ENCODE results near the gene AQP1. TPM values are rescaled to one million over a fixed set of nuclear protein-coding genes. Genes with fewer than 3 reads are reported as not detected.

AQP1 gene
- polyA plus RNA-seq, 2 of the 4 experiments (the other 2 are of a cell fraction), result 0.49 to 0.58 TPM

GRCh38 chr7:30968747-30969603, 57.3 kb downstream of the AQP1 start (continued):
- no peak for TF ChIP-seq REST (IDR thresholded peaks at IDR 0.05)
- no peak for TF ChIP-seq RAD21 (conservative IDR thresholded peaks at IDR 0.05 in 1 of 2, IDR thresholded peaks at IDR 0.05 in 1 of 2)
- no peak for TF ChIP-seq MYC (IDR thresholded peaks at IDR 0.05; ENCODE audit: borderline replicate concordance, low read length)
- no peak for TF ChIP-seq MAX (IDR thresholded peaks at IDR 0.05)
- no peak for TF ChIP-seq POLR2A (IDR thresholded peaks at IDR 0.05; ENCODE audit: low read length)
- TF ChIP-seq CBX2 (IDR thresholded peaks at IDR 0.05; ENCODE audit: borderline replicate concordance, low read depth), result no peak

- Histone ChIP-seq H3K4me2 (no peak overlapping the region), H3K4me3 (no peak overlapping the region), H3K9me3 (no peaks in the 10 kb centered on the region), H3K27ac (no peak overlapping the region), H3K4me1 (0 out of 3 replicates have a peak, but pooled peaks cover under 1% of the 10 kb centered on the region)
- CTCF ChIA-PET, result interaction anchor here (2.1 to 2.6 kb wide), 3 partner anchors 9 to 153 kb away, joined by 6 to 16 read pairs (median 9); no protein-coding TSS in a partner anchor
- no peak for TF ChIP-seq HOXA7 (CRISPR knock-in tag; IDR thresholded peaks at IDR 0.05)
- TF ChIP-seq TP53 (CRISPR knock-in tag; IDR thresholded peaks at IDR 0.05), result no peak
- TF ChIP-seq GATA3 (IDR thresholded peaks at IDR 0.05; ENCODE audit: borderline replicate concordance), result no peak
- no peak for TF ChIP-seq RNF2 (IDR thresholded peaks at IDR 0.05; ENCODE audit: borderline replicate concordance, low read depth)
- TF ChIP-seq KDM5A (IDR thresholded peaks at IDR 0.05), result no peak
- no peak for TF ChIP-seq SMC3 (IDR thresholded peaks at IDR 0.05)
- no peak for TF ChIP-seq ELK1 (IDR thresholded peaks at IDR 0.05; ENCODE audit: low read depth, low read length)
- no peak for TF ChIP-seq ZSCAN20 (CRISPR knock-in tag; IDR thresholded peaks at IDR 0.05)
- no peak for TF ChIP-seq POLR2A (IDR thresholded peaks at IDR 0.05; ENCODE audit: low read length)
- no peak for TF ChIP-seq PHF8 (IDR thresholded peaks at IDR 0.05; ENCODE audit: borderline replicate concordance, low read depth)
- no peak for TF ChIP-seq CBX8 (IDR thresholded peaks at IDR 0.05)
- TF ChIP-seq SREBF2 (IDR thresholded peaks at IDR 0.05), result no peak
- no peak for TF ChIP-seq FOSB (CRISPR knock-in tag; IDR thresholded peaks at IDR 0.05)
- no peak for TF ChIP-seq CBX2 (IDR thresholded peaks at IDR 0.05; ENCODE audit: borderline replicate concordance, low read depth)
- no peak for TF ChIP-seq REST (IDR thresholded peaks at IDR 0.05)
- no peak for TF ChIP-seq HOXB5 (CRISPR knock-in tag; IDR thresholded peaks at IDR 0.05)
- no peak for TF ChIP-seq ZFP36 (IDR thresholded peaks at IDR 0.05; ENCODE audit: borderline replicate concordance, partially characterized antibody)
- TF ChIP-seq PBX3 (IDR thresholded peaks at IDR 0.05), result no peak
- no peak for TF ChIP-seq HDAC2 (IDR thresholded peaks at IDR 0.05)
- no peak for TF ChIP-seq NFE2L2 (conservative IDR thresholded peaks at IDR 0.05; ENCODE audit: low read length)
- WGBS (ENCODE audit: missing lambda C conversion rate), result 60% methylated on average over 1 of the region's 1 CpG
- FAIRE-seq (no peak), ATAC-seq (no peak), DNase-seq (ENCODE audit: low read depth in 1 of 2, low spot score in 1 of 2) (no peak)
- POLR2A ChIA-PET, result no interaction called here
Observed at GRCh38 chr7:30969604-30969970, 57.9 kb downstream of the AQP1 start.

Measured in A549 (cell line).